ENCODE results near the gene CASP8AP2. TPM values are rescaled to one million over a fixed set of nuclear protein-coding genes. Genes with fewer than 3 reads are reported as not detected.

Gene CASP8AP2
- total RNA-seq, 4 donors from 2014 or later, result 7.8 to 14.2 (median 11.6) TPM

DNA sequence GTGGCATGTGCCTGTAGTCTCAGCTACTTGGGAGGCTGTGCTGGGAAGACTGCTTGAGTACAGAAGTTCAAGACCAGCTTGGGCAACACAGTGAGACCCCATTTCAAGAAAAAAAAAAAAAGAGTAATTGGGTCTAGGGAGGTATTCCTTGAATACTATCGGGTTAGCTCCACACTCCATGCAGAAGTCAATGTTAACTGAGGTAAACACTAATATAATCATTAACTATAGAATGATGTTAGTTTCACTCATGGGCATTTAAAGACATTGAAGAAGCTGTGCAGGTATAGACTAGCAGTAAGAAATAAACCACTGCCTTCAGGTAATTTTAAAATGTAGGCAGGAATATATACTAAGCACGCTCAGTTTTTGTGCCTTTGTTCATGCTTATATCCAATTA is 42.7 kb upstream of the CASP8AP2 start:
- no peaks in the 10 kb centered on the region for H3K27me3 ChIP-seq
- TF ChIP-seq POLR2A (IDR thresholded peaks at IDR 0.05), result no peak
- TF ChIP-seq, protein P1, sequence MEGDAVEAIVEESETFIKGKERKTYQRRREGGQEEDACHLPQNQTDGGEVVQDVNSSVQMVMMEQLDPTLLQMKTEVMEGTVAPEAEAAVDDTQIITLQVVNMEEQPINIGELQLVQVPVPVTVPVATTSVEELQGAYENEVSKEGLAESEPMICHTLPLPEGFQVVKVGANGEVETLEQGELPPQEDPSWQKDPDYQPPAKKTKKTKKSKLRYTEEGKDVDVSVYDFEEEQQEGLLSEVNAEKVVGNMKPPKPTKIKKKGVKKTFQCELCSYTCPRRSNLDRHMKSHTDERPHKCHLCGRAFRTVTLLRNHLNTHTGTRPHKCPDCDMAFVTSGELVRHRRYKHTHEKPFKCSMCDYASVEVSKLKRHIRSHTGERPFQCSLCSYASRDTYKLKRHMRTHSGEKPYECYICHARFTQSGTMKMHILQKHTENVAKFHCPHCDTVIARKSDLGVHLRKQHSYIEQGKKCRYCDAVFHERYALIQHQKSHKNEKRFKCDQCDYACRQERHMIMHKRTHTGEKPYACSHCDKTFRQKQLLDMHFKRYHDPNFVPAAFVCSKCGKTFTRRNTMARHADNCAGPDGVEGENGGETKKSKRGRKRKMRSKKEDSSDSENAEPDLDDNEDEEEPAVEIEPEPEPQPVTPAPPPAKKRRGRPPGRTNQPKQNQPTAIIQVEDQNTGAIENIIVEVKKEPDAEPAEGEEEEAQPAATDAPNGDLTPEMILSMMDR (IDR thresholded peaks at IDR 0.05 in 4 of 5, conservative IDR thresholded peaks at IDR 0.05 in 1 of 5), result no peak
- H3K36me3 ChIP-seq, result peaks cover 0 to 81% of the 10 kb centered on the region in 2 donors
- H3K27ac ChIP-seq, result no peak overlapping the region
- DNase-seq, result no peak
- H3K4me3 ChIP-seq, result no peak overlapping the region
- ATAC-seq, result no peak
- H3K9me3 ChIP-seq, result no peaks in the 10 kb centered on the region
- no peaks in the 10 kb centered on the region for H3K4me1 ChIP-seq
- intact Hi-C loops (cut with DNase I; ENCODE audit: low total_unique reads), result no loop called here
- in situ Hi-C loops (cut with MboI; ENCODE audit: low sequenced_read_pairs in 4 of 4), result no loop called here

DNA sequence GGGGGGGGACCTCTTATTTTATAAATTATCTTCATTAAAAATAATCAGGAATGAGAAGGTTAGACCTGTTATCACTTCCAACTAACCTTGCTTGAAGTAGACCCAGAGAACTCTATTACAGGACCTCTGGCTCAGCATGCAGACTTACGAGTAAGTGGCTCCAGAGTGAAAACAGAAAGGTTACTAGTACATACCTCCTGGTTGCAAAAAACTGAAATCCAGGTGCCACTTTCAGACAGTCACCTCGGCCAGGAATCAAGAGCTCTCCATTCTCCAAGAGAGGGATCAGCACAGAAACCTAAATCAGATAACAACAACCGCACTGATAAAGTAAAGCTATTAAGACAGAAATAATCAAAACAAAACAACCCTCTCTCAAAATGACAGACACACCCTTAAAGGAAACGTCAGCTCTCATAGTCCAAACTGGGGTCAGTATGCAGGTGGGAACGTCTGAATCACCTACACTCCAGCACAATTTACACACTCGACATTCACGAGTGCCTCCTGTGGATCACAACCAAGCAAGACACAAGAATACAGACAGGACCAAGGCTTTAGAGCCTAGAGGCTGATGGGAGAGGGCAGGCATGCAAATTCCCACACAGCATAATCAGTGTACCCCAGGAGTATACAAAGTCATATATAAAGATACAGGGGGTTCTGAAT is 41.9 kb upstream of the CASP8AP2 start:
- ATAC-seq (no peak), DNase-seq (no peak)
- H3K4me1 ChIP-seq, result no peaks in the 10 kb centered on the region
- in situ Hi-C loops (cut with MboI; ENCODE audit: low sequenced_read_pairs in 4 of 4), result no loop called here
- intact Hi-C loops (cut with DNase I; ENCODE audit: low total_unique reads), result no loop called here
- no peaks in the 10 kb centered on the region for H3K27me3 ChIP-seq
- TF ChIP-seq, protein P1 (IDR thresholded peaks at IDR 0.05 in 4 of 5, conservative IDR thresholded peaks at IDR 0.05 in 1 of 5), result no peak
- TF ChIP-seq POLR2A (IDR thresholded peaks at IDR 0.05), result no peak
- H3K9me3 ChIP-seq, result no peaks in the 10 kb centered on the region
- H3K4me3 ChIP-seq, result no peak overlapping the region
- no peak overlapping the region for H3K27ac ChIP-seq
- H3K36me3 ChIP-seq, result peaks cover 0 to 80% of the 10 kb centered on the region in 2 donors

DNA sequence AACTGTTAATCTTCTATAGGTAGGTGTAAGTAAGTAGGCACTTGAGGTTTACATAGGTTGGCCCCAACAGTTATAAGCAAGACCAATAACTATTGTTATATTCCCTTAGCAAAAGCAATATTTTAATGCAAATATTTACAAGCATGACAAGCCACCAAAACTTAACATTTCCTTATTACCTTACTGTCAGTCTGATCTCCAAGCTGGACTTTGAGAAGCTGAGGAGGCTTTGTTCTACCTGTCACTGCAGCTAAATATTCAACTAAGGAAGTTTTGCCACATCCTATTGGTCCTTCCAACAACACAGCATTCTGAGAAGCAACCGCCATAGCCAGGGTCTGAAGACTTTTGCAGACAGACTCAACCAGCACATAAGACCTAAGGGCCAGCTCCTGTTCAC is 39.7 kb upstream of the CASP8AP2 start:
- Histone ChIP-seq H3K27me3 (no peaks in the 10 kb centered on the region), H3K9me3 (no peaks in the 10 kb centered on the region), H3K4me3 (no peak overlapping the region), H3K27ac (no peak overlapping the region), H3K36me3 (peaks cover 0 to 59% of the 10 kb centered on the region in 2 donors), H3K4me1 (peaks cover 13 to 17% of the 10 kb centered on the region in 2 donors)
- ATAC-seq (no peak), DNase-seq (no peak)
- intact Hi-C loops (cut with DNase I; ENCODE audit: low total_unique reads), result no loop called here
- no peak for TF ChIP-seq POLR2A (IDR thresholded peaks at IDR 0.05)
- TF ChIP-seq, protein P1 (IDR thresholded peaks at IDR 0.05 in 4 of 5, conservative IDR thresholded peaks at IDR 0.05 in 1 of 5), result no peak
- in situ Hi-C loops (cut with MboI; ENCODE audit: low sequenced_read_pairs in 4 of 4), result no loop called here

DNA sequence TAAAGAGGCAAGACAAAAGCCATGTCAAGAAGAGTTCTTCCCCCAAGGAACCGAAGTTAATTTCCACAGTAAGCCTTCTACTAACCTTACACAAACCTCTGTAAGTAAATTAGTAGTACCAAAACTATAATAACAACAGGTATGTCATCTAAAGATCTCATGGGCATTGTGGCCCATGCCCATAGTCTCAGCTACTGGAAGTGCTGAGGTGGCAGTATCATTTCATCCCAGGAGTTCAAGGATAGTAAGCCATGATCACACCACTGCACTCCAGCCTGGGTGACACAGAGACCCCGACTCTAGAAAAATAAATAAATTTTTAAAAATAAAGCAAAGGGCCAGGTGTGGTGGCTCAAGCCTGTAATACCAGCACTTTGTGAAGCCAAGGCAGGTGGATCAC is 39.3 kb upstream of the CASP8AP2 start:
- Histone ChIP-seq H3K27ac (no peak overlapping the region), H3K9me3 (no peaks in the 10 kb centered on the region), H3K4me1 (peaks cover 13 to 17% of the 10 kb centered on the region in 2 donors), H3K4me3 (no peak overlapping the region), H3K27me3 (no peaks in the 10 kb centered on the region), H3K36me3 (peaks cover 0 to 58% of the 10 kb centered on the region in 2 donors)
- intact Hi-C loops (cut with DNase I; ENCODE audit: low total_unique reads) (no loop called here), in situ Hi-C loops (cut with MboI; ENCODE audit: low sequenced_read_pairs in 4 of 4) (no loop called here)
- DNase-seq (no peak), ATAC-seq (no peak)
- TF ChIP-seq, protein P1 (IDR thresholded peaks at IDR 0.05 in 4 of 5, conservative IDR thresholded peaks at IDR 0.05 in 1 of 5), result no peak

DNA sequence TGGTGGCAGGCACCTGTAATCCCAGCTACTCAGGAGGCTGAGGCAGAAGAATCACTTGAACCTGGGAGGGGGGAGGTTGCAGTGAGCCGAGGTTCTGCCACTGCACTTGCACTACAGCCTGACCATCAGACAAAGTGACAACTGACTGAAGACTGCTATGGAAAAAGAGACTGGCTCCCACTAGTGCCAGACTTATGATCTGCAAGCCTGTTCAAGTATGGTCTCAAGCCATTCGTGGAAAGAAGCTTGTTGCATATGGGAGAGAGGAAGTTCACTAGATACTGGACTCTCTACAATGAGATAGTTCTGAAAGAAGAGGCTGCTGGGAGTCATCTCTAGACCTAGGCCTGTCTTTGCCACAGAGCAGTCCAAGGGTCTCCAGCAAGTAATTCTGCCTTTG is 36.8 kb upstream of the CASP8AP2 start:
- intact Hi-C loops (cut with DNase I; ENCODE audit: low total_unique reads), result no loop called here
- peak; percentile 83 to 93 for ATAC-seq
- H3K27ac ChIP-seq, result peak overlapping the region; percentile 62 to 83 (median 74)

More for the DNA sequence above, 36.8 kb upstream of the CASP8AP2 start:
- no peaks in the 10 kb centered on the region for H3K9me3 ChIP-seq
- in situ Hi-C loops (cut with MboI; ENCODE audit: low sequenced_read_pairs in 4 of 4), result no loop called here
- peaks cover 0 to 36% of the 10 kb centered on the region in 2 donors for H3K36me3 ChIP-seq
- no peaks in the 10 kb centered on the region for H3K27me3 ChIP-seq
- TF ChIP-seq POLR2A (IDR thresholded peaks at IDR 0.05), result no peak
- TF ChIP-seq, protein P1 (IDR thresholded peaks at IDR 0.05 in 4 of 5, conservative IDR thresholded peaks at IDR 0.05 in 1 of 5), result peak in 4 of 5 experiments; percentile 15 to 45 (median 22)
- no peak overlapping the region for H3K4me3 ChIP-seq
- H3K4me1 ChIP-seq, result peaks cover 13 to 17% of the 10 kb centered on the region in 2 donors
- peak; percentile 16 to 40 for DNase-seq
